HT1080 (cell line): ENCODE data around the gene ARHGAP29. TPM values are rescaled to one million over a fixed set of nuclear protein-coding genes. Genes with fewer than 3 reads are reported as not detected.
A peak's percentile ranks its signal among the peaks of the same experiment; 100 is the strongest.

ENCODE experiments used
- DNase-seq: peaks from one replicate; pipeline ENCODE4 v3.0.0-alpha.2; 2015; ENCODE audit warnings: low read depth
- total RNA-seq: library from RNA; depleted of rRNA; stranded (reverse); fragments of >200 nt; shearing (Covaris generic); gene quantifications from 2 replicates; pipeline ENCODE4 v1.2.3, GENCODE V29; 2014

ARHGAP29 gene
- total RNA-seq, 1 experiment from 2014 or later = 50.5 TPM

DNA sequence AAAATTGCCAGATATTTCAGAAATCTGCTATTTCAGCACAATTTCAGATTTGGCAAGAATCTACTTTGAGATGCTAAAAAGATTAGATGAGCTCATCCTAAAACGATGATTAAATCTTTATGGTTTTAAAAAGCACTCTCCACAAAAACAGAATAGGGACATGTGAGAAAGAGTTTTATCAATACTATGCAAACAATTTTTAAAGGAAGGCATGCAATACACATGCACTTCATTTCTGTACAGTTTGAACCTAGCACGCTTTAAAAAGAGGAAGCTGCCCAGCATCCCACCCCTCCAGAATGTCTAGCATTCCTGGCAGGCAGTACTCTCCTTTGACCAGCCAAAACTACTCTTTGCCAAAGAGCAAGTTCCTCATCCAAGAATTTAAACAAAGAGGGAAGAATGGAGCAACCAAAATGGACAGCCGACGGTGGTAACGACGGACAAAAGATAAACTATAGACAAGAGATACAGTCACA, 1.3 kb downstream of the ARHGAP29 start:
- DNase-seq = peak; percentile 33

DNA sequence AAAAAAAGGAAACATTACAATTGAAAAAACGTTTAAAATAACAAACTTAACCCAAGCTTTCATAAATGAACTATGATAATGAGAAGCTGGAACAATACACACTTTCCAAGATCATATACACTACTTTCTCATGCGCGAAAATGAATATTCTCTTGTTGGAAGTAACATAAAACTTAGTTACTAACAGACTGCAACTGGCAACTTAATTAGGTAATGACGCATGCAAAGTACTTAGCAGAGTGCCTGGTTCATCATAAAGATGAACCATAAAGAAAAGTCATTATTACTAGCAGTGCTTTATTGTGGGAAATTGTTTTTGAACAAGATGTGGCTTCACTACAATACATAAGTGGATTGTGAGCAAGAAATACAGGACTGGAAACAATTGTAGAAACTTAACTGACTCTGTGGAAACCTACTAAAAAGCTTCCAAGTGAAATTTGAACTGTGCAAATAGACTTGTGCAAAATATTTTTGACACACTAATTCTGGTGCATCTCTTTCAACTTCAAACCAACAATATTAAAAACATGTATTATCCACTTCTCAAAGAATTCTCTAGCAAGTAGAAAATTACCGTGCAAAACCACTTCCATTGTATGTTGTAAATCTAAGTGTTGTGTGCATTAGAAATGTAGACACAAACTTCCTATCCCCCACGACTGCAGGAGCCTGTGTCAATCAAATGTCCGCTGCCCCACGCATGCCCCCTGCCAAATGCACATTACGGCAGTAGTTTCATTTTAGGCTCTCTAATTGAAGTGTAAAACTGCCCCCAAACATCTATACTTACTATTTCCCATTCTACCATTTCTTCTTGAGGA, 2.0 kb downstream of the ARHGAP29 start:
- peak; percentile 44 for DNase-seq

- no peak for DNase-seq
Observed at GRCh38 chr1:94234615-94235014, 2.8 kb downstream of the ARHGAP29 start.

DNA sequence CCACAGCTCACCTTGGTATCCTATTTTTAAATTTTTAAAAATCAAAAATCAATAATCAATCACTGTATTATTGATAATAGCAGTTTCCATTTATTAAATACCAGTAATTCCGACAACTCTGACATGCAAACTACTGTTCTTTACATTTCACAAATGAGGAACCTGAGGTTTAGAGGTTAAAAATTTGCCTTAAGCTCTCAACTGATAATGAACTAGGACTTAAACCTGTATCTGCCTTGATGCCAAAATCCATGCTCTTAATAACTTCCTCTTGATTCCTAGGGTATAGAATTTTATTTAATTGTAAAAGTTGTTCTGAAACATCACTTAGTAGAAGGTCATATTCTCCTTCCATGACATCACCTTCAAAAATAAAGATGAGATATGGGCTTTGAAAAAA, 5.6 kb downstream of the ARHGAP29 start:
- no peak for DNase-seq

DNA sequence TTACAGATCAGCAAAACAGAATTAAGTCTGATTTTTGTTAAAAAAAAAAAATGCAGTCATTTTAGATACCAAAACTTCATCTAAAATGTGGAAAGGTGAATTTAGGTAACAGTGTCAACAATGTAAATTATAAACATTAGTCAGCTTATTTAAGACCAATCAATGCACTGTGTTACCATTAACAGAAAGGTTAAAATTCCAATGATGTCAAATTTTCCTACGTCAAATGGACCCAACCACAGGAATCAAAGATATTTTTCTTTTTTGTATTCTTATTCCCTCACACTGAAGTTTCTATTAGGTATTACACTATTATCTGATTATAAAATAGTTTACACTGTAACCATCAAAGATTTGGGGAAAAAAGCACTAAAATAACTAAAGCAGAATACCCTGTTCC, 6.5 kb downstream of the ARHGAP29 start:
- no peak for DNase-seq

GRCh38 chr1:94228640-94229375, 8.6 kb downstream of the ARHGAP29 start:
- DNase-seq = no peak

DNA sequence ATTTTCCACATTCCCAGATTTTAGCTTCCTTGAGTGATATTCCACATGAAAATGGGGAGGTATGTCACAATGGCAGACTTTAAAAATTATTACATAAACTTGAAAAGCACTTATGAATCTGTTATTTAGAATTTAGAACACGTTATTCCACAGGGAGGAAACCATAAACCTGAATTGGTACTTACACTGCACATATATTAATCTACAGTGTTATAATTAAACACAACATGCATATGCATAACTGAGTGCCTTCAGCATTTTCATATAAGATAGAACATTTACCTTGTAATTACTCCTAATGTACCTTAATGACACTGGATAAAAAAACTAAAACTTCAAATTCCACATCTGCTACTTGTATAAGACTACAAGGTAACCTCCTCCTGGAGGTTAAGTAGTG, 9.8 kb downstream of the ARHGAP29 start:
- no peak for DNase-seq

DNA sequence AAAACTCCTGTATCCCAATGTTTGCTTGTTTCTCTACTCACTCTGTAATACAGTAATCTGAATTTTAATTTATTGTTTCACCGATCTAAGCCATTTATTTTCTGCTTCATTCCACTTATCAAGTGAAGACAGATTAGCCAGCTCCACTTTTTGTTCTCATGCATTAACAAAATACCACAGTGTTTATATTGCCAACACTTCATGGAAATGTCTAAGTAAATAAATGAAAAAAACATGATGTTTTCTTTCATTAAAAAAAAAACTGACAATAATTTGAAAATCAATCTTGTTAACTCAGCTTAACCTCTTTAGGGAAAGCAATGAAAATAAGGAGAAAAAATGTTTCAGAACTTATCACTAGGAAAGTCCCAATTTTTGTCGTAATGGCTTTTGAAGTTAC, 11.5 kb downstream of the ARHGAP29 start:
- no peak for DNase-seq

- DNase-seq = no peak
Observed at GRCh38 chr1:94218332-94218731, 19.1 kb downstream of the ARHGAP29 start.

DNA sequence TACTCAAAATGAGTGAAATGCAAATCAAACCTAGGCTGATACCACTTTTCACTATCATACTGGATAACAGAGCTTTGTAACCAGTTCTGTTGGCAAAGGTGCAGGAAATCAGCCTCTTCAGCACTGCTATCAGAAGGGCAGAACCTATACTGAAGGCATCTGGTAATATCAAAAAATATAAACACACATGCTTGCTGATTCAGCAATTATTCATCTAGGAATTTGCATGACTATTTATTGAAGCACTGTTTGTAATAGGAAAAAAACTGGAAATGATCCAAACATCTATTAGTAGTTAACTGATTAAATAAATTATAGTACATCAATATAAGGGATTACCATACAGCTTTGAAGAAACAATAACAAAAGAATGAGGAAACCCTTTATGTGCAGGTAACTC, 21.4 kb downstream of the ARHGAP29 start:
- no peak for DNase-seq

GRCh38 chr1:94209982-94210381, 27.4 kb downstream of the ARHGAP29 start:
- no peak for DNase-seq

DNA sequence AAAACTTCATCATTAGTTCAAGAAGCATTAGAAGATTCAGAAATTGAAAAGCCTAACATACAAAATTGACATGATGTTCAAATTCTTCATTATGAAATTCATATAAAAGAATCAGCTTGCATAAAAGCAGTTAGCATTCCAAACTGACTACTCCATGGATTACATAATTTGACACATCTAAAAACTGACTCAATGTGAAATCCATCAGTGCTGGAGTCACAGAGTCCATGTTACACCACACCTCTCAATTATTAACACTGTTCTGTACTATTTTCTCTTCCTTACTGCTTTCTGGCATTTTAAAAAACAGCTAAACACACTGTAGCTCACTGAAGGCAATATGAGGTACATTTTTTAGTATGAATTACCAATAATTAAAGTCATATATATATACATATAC, 28.0 kb downstream of the ARHGAP29 start:
- no peak for DNase-seq

DNA sequence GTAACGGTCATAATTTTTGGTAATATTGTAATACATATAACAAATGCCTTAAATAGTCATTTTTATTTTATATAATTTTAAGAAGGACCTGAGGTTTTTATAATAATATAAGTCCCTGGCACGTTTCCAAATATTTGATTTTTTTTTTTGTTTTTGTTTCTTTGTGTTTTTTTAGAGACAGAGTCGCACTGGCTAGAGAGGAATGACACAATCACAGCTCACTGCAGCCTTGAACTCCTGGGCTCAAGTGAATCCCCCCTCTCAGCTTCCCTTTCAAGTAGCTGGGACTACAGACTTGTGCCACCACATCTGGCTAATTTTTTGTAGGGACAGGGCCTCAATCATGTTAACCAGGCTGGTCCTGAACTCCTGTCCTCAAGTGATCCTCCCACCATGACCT, 29.7 kb downstream of the ARHGAP29 start:
- DNase-seq = no peak

- no peak for DNase-seq
Observed at GRCh38 chr1:94205639-94206038, 31.7 kb downstream of the ARHGAP29 start.

DNA sequence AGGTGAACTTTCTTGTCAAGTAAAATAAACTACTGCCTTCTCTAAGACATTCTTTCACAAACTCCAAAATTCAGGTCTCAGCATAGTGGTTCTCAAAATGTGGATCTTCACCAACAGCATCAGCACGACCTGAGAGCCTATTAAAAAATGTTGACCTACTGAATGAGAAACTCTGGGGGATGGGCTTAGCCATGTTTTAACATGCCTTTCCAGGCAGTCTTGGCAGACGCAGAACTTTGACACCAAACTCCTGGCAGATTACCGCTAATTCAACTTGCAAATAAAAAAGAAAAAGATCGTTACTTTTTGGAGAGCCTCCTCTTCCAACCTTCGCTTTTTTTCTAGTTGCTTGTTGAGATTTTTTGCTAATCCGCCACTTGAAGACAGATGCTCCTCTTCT, 35.1 kb downstream of the ARHGAP29 start:
- DNase-seq = no peak

GRCh38 chr1:94199398-94199797, 38.0 kb downstream of the ARHGAP29 start:
- DNase-seq = no peak

- DNase-seq = no peak
Observed at GRCh38 chr1:94194079-94194865, 43.1 kb downstream of the ARHGAP29 start.

- DNase-seq = no peak
Observed at GRCh38 chr1:94193128-94193527, 44.3 kb downstream of the ARHGAP29 start.

DNA sequence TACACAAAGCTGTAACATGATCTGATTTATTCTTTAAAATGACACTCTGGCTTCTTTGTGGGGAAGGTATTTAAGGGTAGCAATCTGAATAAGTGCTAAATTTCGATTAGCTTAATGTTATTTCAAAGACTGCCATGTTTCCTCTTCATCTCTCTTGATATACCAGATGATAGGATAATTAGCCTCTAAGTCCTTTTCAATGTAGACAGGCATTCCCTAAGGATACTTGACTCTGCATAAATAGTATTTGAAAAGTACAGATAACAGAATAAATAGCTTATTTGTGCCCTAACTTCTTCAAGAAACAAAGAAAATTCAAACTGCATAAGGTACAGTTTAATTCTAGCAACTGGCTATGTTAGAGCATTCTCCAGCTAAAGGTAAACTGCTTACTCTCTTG, 46.2 kb downstream of the ARHGAP29 start:
- no peak for DNase-seq

DNA sequence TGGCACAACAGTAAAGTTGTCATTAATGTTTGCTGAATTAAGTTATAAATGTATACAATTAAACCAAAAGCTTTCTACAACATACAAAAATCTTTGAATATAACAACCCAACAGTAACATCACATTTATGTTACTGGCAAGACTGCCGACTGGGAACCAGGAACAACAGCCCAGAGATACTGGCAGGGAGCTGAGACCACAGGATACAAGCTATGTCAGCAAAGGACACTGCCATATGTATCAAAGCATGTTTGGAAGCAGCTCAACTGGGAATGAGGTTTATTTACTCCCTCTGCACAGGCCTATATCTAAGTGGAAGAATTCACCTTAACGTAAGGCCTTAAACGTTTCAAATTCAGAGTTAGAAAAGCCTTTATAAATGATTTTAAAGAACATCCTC, 50.4 kb downstream of the ARHGAP29 start:
- DNase-seq = no peak

- no peak for DNase-seq
Observed at GRCh38 chr1:94183197-94183815, 54.1 kb downstream of the ARHGAP29 start.
